Fibroblast of lung (primary cell): ENCODE measurements around the gene TRPM4. TPM values are rescaled to one million over a fixed set of nuclear protein-coding genes. Genes with fewer than 3 reads are reported as not detected.
"Not testable (repeated sequence)": the region's sequence is repeated elsewhere in the genome, so short reads cannot be mapped to it uniquely, and the experiment has no call there.

Source experiments
- DNase-seq, 2 donors: peaks; one replicate each; pipeline versions ENCODE4 v3.0.0 to v3.0.0-alpha.2; 2010; ENCODE audit warnings: low read depth in 2 of 2
- H2AFZ ChIP-seq: 2 replicates; pipeline ENCODE4 v1.5.1; 2012; ENCODE audit warnings: low read length, control low read depth, inconsistent platforms
- H3K27ac ChIP-seq: 2 replicates; pipeline ENCODE4 v1.5.1; 2011; ENCODE audit warnings: low read length, control low read depth; ENCODE audit not compliant: insufficient read depth
- H3K27me3 ChIP-seq: 2 replicates; pipeline ENCODE4 v1.5.1; 2011; ENCODE audit warnings: mild to moderate bottlenecking, low read length; ENCODE audit not compliant: control insufficient read depth, insufficient read depth
- H3K36me3 ChIP-seq: 2 replicates; pipeline ENCODE4 v1.5.1; 2011; ENCODE audit warnings: low read length; ENCODE audit not compliant: control insufficient read depth, insufficient read depth
- H3K4me1 ChIP-seq: 2 replicates; pipeline ENCODE4 v1.5.1; 2011; ENCODE audit warnings: low read length; ENCODE audit not compliant: control insufficient read depth, insufficient read depth; ENCODE audit errors: extremely low read depth
- H3K4me2 ChIP-seq: 2 replicates; pipeline ENCODE4 v1.5.1; 2011; ENCODE audit warnings: low read length, control low read depth; ENCODE audit not compliant: insufficient read depth; ENCODE audit errors: extremely low read depth
- H3K4me3 ChIP-seq, 4 experiments: fragments of 200-600 bp in 1 of 4; sonication (generic) in 1 of 4; replicated peaks in 1 of 4; 2 replicates each; pipeline ENCODE4 v1.5.1; 2011 to 2016; ENCODE audit warnings: low read length in 4 of 4, low read depth in 3 of 4, mild to moderate bottlenecking in 3 of 4, control low read depth in 2 of 4, inconsistent platforms in 1 of 4, mixed read lengths in 1 of 4; ENCODE audit not compliant: insufficient read depth in 1 of 4; ENCODE audit errors: control extremely low read depth in 1 of 4
- H3K79me2 ChIP-seq: 2 replicates; pipeline ENCODE4 v1.5.1; 2012; ENCODE audit warnings: mild to moderate bottlenecking, low read length, inconsistent platforms; ENCODE audit not compliant: control insufficient read depth, insufficient read depth
- H3K9ac ChIP-seq: 2 replicates; pipeline ENCODE4 v1.5.1; 2011; ENCODE audit warnings: mild to moderate bottlenecking, low read length, control low read depth; ENCODE audit not compliant: insufficient read depth
- H3K9me3 ChIP-seq: 2 replicates; pipeline ENCODE4 v1.5.1; 2012; ENCODE audit warnings: low read depth, low read length; ENCODE audit not compliant: control insufficient read depth, insufficient read depth
- H4K20me1 ChIP-seq: 2 replicates; pipeline ENCODE4 v1.5.1; 2011; ENCODE audit warnings: low read length; ENCODE audit not compliant: control insufficient read depth, insufficient read depth; ENCODE audit errors: extremely low read depth
- EZH2 ChIP-seq: IDR thresholded peaks from 2 replicates; pipeline ENCODE4 v1.5.1; 2012; ENCODE audit warnings: low read length, control low read depth, mild to moderate bottlenecking; ENCODE audit errors: missing control alignments
- polyA plus RNA-seq, 2 donors: library from polyadenylated mRNA; depleted of rRNA in 1 of 2; stranded (reverse) in 1 of 2; unstranded in 1 of 2; fragments of >200 nt; gene quantifications; 2 replicates each; pipeline ENCODE4 v1.2.1, GENCODE V29; 2011 to 2012; ENCODE audit warnings: missing spikeins in 1 of 2
- total RNA-seq: library from RNA; depleted of rRNA; stranded (reverse); fragments of >200 nt; gene quantifications from 2 replicates; pipeline ENCODE4 v1.2.1, GENCODE V29; 2014
- TF ChIP-seq, protein P1 (sequence below), 2 donors: IDR thresholded peaks in 1 of 2; conservative IDR thresholded peaks in 1 of 2; 1 replicate in 1 of 2; 2 replicates in 1 of 2; pipeline ENCODE4 v1.5.1; 2011 to 2012; ENCODE audit warnings: low read length in 2 of 2, control low read depth in 1 of 2, inconsistent platforms in 1 of 2, low read depth in 1 of 2, mild to moderate bottlenecking in 1 of 2

TRPM4 gene
- total and polyA plus RNA-seq, 2 donors (not counting 1 experiment from before 2014, with no cell fraction given): 6.7 to 18.7 TPM

- Histone ChIP-seq H3K9ac (peak overlapping the region; percentile 43), H3K4me3 (peak overlapping the region; percentile 61 to 76 (median 70)), H3K36me3 (no peaks in the 10 kb centered on the region), H3K27ac (no peak overlapping the region), H3K79me2 (no peaks in the 10 kb centered on the region), H3K27me3 (peaks cover under 1% of the 10 kb centered on the region), H4K20me1 (no peaks in the 10 kb centered on the region), H2AFZ (peak overlapping the region; percentile 97), H3K4me1 (peaks cover 4% of the 10 kb centered on the region), H3K9me3 (no peaks in the 10 kb centered on the region), H3K4me2 (peak overlapping the region; percentile 87)
- TF ChIP-seq EZH2: no peak
- TF ChIP-seq, protein P1, sequence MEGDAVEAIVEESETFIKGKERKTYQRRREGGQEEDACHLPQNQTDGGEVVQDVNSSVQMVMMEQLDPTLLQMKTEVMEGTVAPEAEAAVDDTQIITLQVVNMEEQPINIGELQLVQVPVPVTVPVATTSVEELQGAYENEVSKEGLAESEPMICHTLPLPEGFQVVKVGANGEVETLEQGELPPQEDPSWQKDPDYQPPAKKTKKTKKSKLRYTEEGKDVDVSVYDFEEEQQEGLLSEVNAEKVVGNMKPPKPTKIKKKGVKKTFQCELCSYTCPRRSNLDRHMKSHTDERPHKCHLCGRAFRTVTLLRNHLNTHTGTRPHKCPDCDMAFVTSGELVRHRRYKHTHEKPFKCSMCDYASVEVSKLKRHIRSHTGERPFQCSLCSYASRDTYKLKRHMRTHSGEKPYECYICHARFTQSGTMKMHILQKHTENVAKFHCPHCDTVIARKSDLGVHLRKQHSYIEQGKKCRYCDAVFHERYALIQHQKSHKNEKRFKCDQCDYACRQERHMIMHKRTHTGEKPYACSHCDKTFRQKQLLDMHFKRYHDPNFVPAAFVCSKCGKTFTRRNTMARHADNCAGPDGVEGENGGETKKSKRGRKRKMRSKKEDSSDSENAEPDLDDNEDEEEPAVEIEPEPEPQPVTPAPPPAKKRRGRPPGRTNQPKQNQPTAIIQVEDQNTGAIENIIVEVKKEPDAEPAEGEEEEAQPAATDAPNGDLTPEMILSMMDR (conservative IDR thresholded peaks at IDR 0.05 in 1 of 2, IDR thresholded peaks at IDR 0.05 in 1 of 2; ENCODE audit: low read depth in 1 of 2, low read length in 2 of 2): no peak
- DNase-seq: peak; percentile 87 to 91
Measured at GRCh38 chr19:49142866-49143335, 14.7 kb upstream of the TRPM4 start.

DNA sequence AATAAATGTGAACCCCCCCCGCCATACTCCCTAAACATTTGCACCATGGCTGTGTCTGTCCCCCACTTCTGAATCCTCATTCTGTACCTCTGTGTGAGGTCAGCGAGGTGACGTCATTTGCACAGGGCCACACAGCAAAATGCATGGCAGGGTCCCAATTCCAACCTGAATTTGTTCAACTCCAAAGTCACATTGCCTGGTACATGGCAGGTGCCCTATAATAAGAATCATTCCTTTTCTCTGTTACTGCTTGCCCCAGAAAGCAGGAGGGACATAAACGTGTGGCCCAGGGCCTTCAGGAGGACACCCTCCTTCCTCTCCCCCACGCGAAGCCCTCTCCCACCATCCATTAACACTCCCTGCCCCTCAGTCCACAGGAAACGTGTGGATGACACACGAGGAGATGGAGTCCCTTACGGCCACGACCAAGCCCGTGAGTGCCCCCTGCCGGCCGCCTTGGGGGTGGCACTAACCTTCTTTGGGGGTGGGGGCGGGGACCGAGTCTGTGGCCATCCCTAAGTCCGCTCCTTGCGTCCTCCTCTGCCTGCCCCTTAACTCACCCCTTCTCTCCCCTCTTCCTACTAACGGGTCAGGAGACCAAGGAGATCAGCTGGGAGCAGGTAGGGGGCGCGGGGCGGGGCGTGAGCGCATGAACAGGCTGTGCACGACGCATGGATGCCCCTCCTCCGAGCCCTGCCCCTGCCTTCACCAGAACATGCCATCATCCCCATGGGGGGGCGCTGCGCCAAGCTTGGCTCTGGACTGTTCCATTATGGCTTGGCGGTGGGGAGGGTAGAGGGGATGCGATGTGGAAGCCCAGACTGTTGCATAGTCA lies 11.8 kb upstream of the TRPM4 start:
- Histone ChIP-seq H2AFZ (no peak overlapping the region), H3K9ac (no peak overlapping the region), H3K9me3 (no peaks in the 10 kb centered on the region), H3K4me3 (peak overlapping the region in 2 of 4 experiments; percentile 22 to 44), H3K79me2 (no peaks in the 10 kb centered on the region), H4K20me1 (no peaks in the 10 kb centered on the region), H3K36me3 (no peaks in the 10 kb centered on the region), H3K27me3 (peaks cover 4% of the 10 kb centered on the region), H3K4me1 (peaks cover 8% of the 10 kb centered on the region), H3K27ac (no peak overlapping the region), H3K4me2 (no peak overlapping the region)
- peak; percentile 71 to 75 for DNase-seq
- TF ChIP-seq EZH2: no peak
- TF ChIP-seq, protein P1 (conservative IDR thresholded peaks at IDR 0.05 in 1 of 2, IDR thresholded peaks at IDR 0.05 in 1 of 2; ENCODE audit: low read depth in 1 of 2, low read length in 2 of 2): peak; percentile 74 to 84

GRCh38 chr19:49146408-49146770 lies 11.2 kb upstream of the TRPM4 start:
- H2AFZ ChIP-seq, H3K79me2 ChIP-seq, H3K4me2 ChIP-seq, H3K27ac ChIP-seq, H3K36me3 ChIP-seq, H3K27me3 ChIP-seq, H3K9me3 ChIP-seq, H3K9ac ChIP-seq, H3K4me1 ChIP-seq, H4K20me1 ChIP-seq: not testable (repeated sequence)
- peak in 1 of 2 donors; percentile 59 for DNase-seq
- peak overlapping the region in 1 of 4 experiments; percentile 22 for H3K4me3 ChIP-seq
